ENCODE results near the gene STXBP1. TPM values are rescaled to one million over a fixed set of nuclear protein-coding genes. Genes with fewer than 3 reads are reported as not detected.
A peak's percentile ranks its signal among the peaks of the same experiment; 100 is the strongest.

Gene STXBP1
- total and polyA plus RNA-seq, 4 donors, result 19.2 to 65.8 (median 46.7) TPM

DNA sequence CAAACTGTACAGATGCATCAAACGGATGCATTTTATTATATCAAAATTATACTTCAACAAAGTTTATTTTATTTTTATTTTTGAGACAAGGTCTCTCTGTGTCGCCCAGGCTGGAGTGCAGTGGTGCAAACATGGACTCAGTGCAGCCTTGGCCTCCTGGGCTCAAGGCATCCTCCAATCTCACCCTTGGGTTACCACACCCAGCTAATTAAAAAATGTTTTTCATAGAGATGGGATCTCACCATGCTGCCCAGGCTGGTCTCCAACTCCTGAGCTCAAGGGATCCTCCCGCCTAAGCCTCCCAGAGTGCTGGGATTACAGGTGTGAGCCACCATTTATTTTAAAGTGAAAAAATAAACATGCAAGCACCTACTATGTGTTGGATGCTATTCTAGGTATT is 40.1 kb upstream of the STXBP1 start:
- Histone ChIP-seq H3K36me3 (ENCODE audit: control insufficient read depth in 4 of 4, insufficient read depth in 4 of 4, low read length in 4 of 4) (no peaks in the 10 kb centered on the region), H3K27ac (ENCODE audit: low read depth in 1 of 2, low read length in 1 of 2) (no peak overlapping the region)

DNA sequence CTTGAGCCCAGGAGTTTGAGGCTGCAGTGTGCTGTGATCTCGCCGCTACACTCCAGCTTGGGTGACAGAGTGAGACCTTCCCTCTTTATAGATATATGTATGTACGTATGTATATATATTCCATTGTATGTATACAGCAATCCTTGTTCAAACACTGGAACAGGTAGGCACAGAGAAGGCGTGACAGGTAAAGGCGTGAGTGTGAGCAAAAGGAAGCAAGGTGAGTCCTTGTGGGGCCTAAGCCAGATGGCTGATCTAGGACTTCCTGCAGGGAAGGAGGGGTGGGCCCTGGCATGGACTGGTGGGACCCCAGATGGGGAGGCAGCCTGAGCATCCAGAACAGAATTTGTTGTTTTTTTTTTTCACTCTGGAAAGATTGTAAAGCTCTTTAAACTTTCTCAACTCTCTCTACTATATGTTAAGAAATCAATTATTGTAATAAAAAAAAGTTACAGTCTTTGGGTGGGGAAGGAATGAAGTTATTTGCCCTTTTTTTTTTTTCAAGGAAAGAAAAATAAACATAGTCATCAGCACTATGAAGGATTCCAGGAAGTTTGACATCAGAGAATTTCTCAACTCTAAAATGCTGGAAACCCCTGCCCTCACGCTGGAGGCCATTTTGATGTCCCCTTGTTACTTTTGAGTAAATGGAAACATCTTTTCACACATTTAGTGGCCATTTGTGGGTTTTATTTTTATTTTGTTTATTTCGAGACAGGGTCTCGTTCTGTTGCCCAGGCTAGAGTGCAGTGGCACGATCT is 38.9 kb upstream of the STXBP1 start:
- peak overlapping the region in 1 of 2 donors; percentile 26 for H3K9ac ChIP-seq (ENCODE audit: insufficient read depth in 1 of 2, low read length in 2 of 2)
- no peak for ATAC-seq (ENCODE audit: insufficient read depth, low FRiP score)
- H3K27ac ChIP-seq (ENCODE audit: low read depth in 1 of 2, low read length in 1 of 2), result peak overlapping the region in 1 of 2 donors; percentile 88

More for the DNA sequence above, 40.1 kb upstream of the STXBP1 start:
- Histone ChIP-seq H3K9me3 (ENCODE audit: control insufficient read depth in 4 of 4, insufficient read depth in 3 of 4, low read length in 3 of 4) (no peaks in the 10 kb centered on the region), H3K27me3 (ENCODE audit: control insufficient read depth in 3 of 3, insufficient read depth in 3 of 3, low read length in 2 of 3) (no peaks in the 10 kb centered on the region), H3K4me1 (ENCODE audit: control insufficient read depth in 5 of 5, insufficient read depth in 5 of 5, low read length in 5 of 5) (peaks cover 0 to 48% (median 24%) of the 10 kb centered on the region in 5 donors), H3K9ac (ENCODE audit: insufficient read depth in 1 of 2, low read length in 2 of 2) (no peak overlapping the region), H3K4me3 (no peak overlapping the region)
- TF ChIP-seq, protein P1, sequence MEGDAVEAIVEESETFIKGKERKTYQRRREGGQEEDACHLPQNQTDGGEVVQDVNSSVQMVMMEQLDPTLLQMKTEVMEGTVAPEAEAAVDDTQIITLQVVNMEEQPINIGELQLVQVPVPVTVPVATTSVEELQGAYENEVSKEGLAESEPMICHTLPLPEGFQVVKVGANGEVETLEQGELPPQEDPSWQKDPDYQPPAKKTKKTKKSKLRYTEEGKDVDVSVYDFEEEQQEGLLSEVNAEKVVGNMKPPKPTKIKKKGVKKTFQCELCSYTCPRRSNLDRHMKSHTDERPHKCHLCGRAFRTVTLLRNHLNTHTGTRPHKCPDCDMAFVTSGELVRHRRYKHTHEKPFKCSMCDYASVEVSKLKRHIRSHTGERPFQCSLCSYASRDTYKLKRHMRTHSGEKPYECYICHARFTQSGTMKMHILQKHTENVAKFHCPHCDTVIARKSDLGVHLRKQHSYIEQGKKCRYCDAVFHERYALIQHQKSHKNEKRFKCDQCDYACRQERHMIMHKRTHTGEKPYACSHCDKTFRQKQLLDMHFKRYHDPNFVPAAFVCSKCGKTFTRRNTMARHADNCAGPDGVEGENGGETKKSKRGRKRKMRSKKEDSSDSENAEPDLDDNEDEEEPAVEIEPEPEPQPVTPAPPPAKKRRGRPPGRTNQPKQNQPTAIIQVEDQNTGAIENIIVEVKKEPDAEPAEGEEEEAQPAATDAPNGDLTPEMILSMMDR (IDR thresholded peaks at IDR 0.05; ENCODE audit: control extremely low read depth, extremely low read depth), result no peak
- ATAC-seq (ENCODE audit: insufficient read depth, low FRiP score), result no peak
- WGBS, 2 donors, result 93 to 98% methylated on average over 3 of the region's 3 CpGs
- DNase-seq, result no peak

GRCh38 chr9:127574072-127574993 is 37.7 kb upstream of the STXBP1 start:
- H3K4me3 ChIP-seq, result no peak overlapping the region
- peak overlapping the region in 1 of 2 donors; percentile 23 for H3K9ac ChIP-seq (ENCODE audit: insufficient read depth in 1 of 2, low read length in 2 of 2)
- H3K27ac ChIP-seq (ENCODE audit: low read depth in 1 of 2, low read length in 1 of 2), result peak overlapping the region in 1 of 2 donors; percentile 93
- H3K36me3 ChIP-seq (ENCODE audit: control insufficient read depth in 4 of 4, insufficient read depth in 4 of 4, low read length in 4 of 4), result no peaks in the 10 kb centered on the region
- H3K27me3 ChIP-seq (ENCODE audit: control insufficient read depth in 3 of 3, insufficient read depth in 3 of 3, low read length in 2 of 3), result no peaks in the 10 kb centered on the region
- 34 to 64% methylated on average over 10 of the region's 10 CpGs for WGBS, 2 donors
- DNase-seq, result peak; percentile 69 to 84 (median 73)
- H3K4me1 ChIP-seq (ENCODE audit: control insufficient read depth in 5 of 5, insufficient read depth in 5 of 5, low read length in 5 of 5), result peaks cover 0 to 47% (median 27%) of the 10 kb centered on the region in 5 donors
- peak; percentile 11 for ATAC-seq (ENCODE audit: insufficient read depth, low FRiP score)
- TF ChIP-seq, protein P1 (IDR thresholded peaks at IDR 0.05; ENCODE audit: control extremely low read depth, extremely low read depth), result no peak
- H3K9me3 ChIP-seq (ENCODE audit: control insufficient read depth in 4 of 4, insufficient read depth in 3 of 4, low read length in 3 of 4), result no peaks in the 10 kb centered on the region

More for the DNA sequence above, 38.9 kb upstream of the STXBP1 start:
- DNase-seq, result peak in 2 of 3 donors; percentile 69 to 80
- TF ChIP-seq, protein P1 (IDR thresholded peaks at IDR 0.05; ENCODE audit: control extremely low read depth, extremely low read depth), result no peak
- H3K36me3 ChIP-seq (ENCODE audit: control insufficient read depth in 4 of 4, insufficient read depth in 4 of 4, low read length in 4 of 4), result no peaks in the 10 kb centered on the region
- H3K27me3 ChIP-seq (ENCODE audit: control insufficient read depth in 3 of 3, insufficient read depth in 3 of 3, low read length in 2 of 3), result no peaks in the 10 kb centered on the region
- H3K4me3 ChIP-seq, result no peak overlapping the region
- WGBS, 2 donors, result 71 to 84% methylated on average over 9 of the region's 9 CpGs
- H3K9me3 ChIP-seq (ENCODE audit: control insufficient read depth in 4 of 4, insufficient read depth in 3 of 4, low read length in 3 of 4), result no peaks in the 10 kb centered on the region
- H3K4me1 ChIP-seq (ENCODE audit: control insufficient read depth in 5 of 5, insufficient read depth in 5 of 5, low read length in 5 of 5), result peaks cover 0 to 38% (median 24%) of the 10 kb centered on the region in 5 donors
